Keratinocyte (primary cell): Measurements from ENCODE around the gene SEC14L5. TPM values are rescaled to one million over a fixed set of nuclear protein-coding genes. Genes with fewer than 3 reads are reported as not detected.

Source experiments
- DNase-seq: peaks from one replicate; pipeline ENCODE4 v3.0.0-alpha.2; 2011; ENCODE audit warnings: low read depth, missing footprints, low spot score
- FAIRE-seq: peaks from 2 replicates; lab custom pipeline; 2011; peaks lifted over from hg19 to GRCh38; lab: Jason Lieb, UNC
- H2AFZ ChIP-seq: 2 replicates; pipeline ENCODE4 v1.6.0; 2012; ENCODE audit warnings: low read length, control low read depth, inconsistent platforms; ENCODE audit not compliant: control insufficient read depth
- H3K27ac ChIP-seq: 2 replicates; pipeline ENCODE4 v1.5.1; 2011; ENCODE audit warnings: low read length; ENCODE audit not compliant: control insufficient read depth, insufficient read depth
- H3K27me3 ChIP-seq: 3 replicates; pipeline ENCODE4 v1.6.0; 2011; ENCODE audit warnings: low read length; ENCODE audit not compliant: control insufficient read depth, insufficient read depth; ENCODE audit errors: extremely low read depth
- H3K36me3 ChIP-seq, 2 experiments: 2 replicates in 1 of 2; 3 replicates in 1 of 2; pipeline ENCODE4 v1.5.1; 2011; ENCODE audit warnings: low read length in 2 of 2, mild to moderate bottlenecking in 1 of 2; ENCODE audit not compliant: control insufficient read depth in 2 of 2, insufficient read depth in 2 of 2; ENCODE audit errors: extremely low read depth in 1 of 2
- H3K4me1 ChIP-seq: 3 replicates; pipeline ENCODE4 v1.5.1; 2011; ENCODE audit warnings: low read length; ENCODE audit not compliant: control insufficient read depth, insufficient read depth; ENCODE audit errors: extremely low read depth
- H3K4me2 ChIP-seq: 3 replicates; pipeline ENCODE4 v1.6.0; 2011; ENCODE audit warnings: low read depth, low read length; ENCODE audit not compliant: control insufficient read depth, insufficient read depth; ENCODE audit errors: extremely low read depth
- H3K4me3 ChIP-seq, 3 experiments: fragments of 200-600 bp in 1 of 3; sonication (generic) in 1 of 3; 2 replicates in 2 of 3; 3 replicates in 1 of 3; pipeline ENCODE4 v1.5.1; 2011 to 2016; ENCODE audit warnings: low read length in 3 of 3, mild to moderate bottlenecking in 3 of 3, control low read depth in 2 of 3, inconsistent platforms in 1 of 3, low read depth in 1 of 3, mixed read lengths in 1 of 3, mixed run types in 1 of 3, moderate library complexity in 1 of 3; ENCODE audit not compliant: control insufficient read depth in 2 of 3, insufficient read depth in 2 of 3; ENCODE audit errors: extremely low read depth in 1 of 3
- H3K79me2 ChIP-seq: 2 replicates; pipeline ENCODE4 v1.6.0; 2012; ENCODE audit warnings: low read length; ENCODE audit not compliant: control insufficient read depth, insufficient read depth
- H3K9ac ChIP-seq: 3 replicates; pipeline ENCODE4 v1.6.0; 2011; ENCODE audit warnings: low read length; ENCODE audit not compliant: control insufficient read depth, insufficient read depth; ENCODE audit errors: extremely low read depth
- H3K9me1 ChIP-seq: 3 replicates; pipeline ENCODE4 v1.6.0; 2011; ENCODE audit warnings: low read length; ENCODE audit not compliant: control insufficient read depth, insufficient read depth; ENCODE audit errors: extremely low read depth
- H3K9me3 ChIP-seq: 2 replicates; pipeline ENCODE4 v1.5.1; 2012; ENCODE audit warnings: low read depth, low read length; ENCODE audit not compliant: control insufficient read depth
- H4K20me1 ChIP-seq: 3 replicates; pipeline ENCODE4 v1.6.0; 2011; ENCODE audit warnings: low read length; ENCODE audit not compliant: control insufficient read depth, insufficient read depth; ENCODE audit errors: extremely low read depth
- EZH2 ChIP-seq: IDR thresholded peaks from one replicate; pipeline ENCODE4 v1.6.1; 2012; ENCODE audit warnings: inconsistent platforms, mild to moderate bottlenecking, low read length, moderate library complexity
- dilution Hi-C: fragments of 300-500 bp; cut with MboI; formaldehyde crosslinking; loops from one replicate; pipeline ENCODE4 v1.7.0; 2020; ENCODE audit warnings: low sequenced_read_pairs; ENCODE audit not compliant: extremely low pct_ligation_motif_present
- polyA plus RNA-seq, 5 experiments: library from polyadenylated mRNA; depleted of rRNA in 3 of 5; stranded (reverse) in 3 of 5; stranded (forward) in 1 of 5; unstranded in 1 of 5; fragments of >200 nt; gene quantifications; 1 replicate in 1 of 5; 2 replicates in 3 of 5; 3 replicates in 1 of 5; pipeline versions ENCODE4 v1.2.1 to v1.2.3, GENCODE V29; 2011 to 2012; ENCODE audit warnings: missing spikeins in 2 of 5, low read depth in 1 of 5, low replicate concordance in 1 of 5
- TF ChIP-seq, protein P1 (sequence below), 3 experiments: IDR thresholded peaks in 1 of 3; conservative IDR thresholded peaks in 1 of 3; optimal IDR thresholded peaks in 1 of 3; 2 replicates in 2 of 3; 3 replicates in 1 of 3; pipeline versions ENCODE3 to v1.5.1; 2011; ENCODE audit warnings: low read length in 3 of 3, mild to moderate bottlenecking in 3 of 3, moderate library complexity in 2 of 3, control low read depth in 1 of 3, inconsistent platforms in 1 of 3; ENCODE audit not compliant: insufficient read depth in 2 of 3; ENCODE audit errors: extremely low read depth in 1 of 3

Gene SEC14L5
- polyA plus RNA-seq, 1 donor (not counting 4 experiments of a cell fraction or from before 2014, with no cell fraction given) = 0.08 TPM

DNA sequence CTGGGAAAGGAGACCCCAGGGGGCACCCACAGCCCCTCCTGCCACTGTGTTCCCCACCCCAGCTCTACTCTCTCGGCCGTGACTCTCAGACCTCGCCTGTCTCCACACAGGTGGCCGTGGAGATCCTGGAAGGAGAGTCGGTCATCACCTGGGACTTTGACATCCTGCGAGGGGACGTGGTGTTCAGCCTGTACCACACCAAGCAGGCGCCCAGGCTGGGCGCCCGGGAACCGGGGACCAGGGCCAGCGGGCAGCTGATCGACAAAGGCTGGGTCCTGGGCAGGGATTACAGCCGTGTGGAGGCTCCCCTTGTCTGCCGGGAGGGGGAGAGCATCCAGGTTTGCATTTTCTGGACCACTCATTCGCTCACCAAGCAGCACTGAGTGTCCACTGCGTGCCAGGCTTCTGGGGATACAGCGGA lies 50.2 kb downstream of the SEC14L5 start:
- Histone ChIP-seq H3K4me1 (no peaks in the 10 kb centered on the region), H4K20me1 (no peaks in the 10 kb centered on the region), H3K27me3 (no peaks in the 10 kb centered on the region), H3K4me2 (no peak overlapping the region), H3K9me1 (no peaks in the 10 kb centered on the region), H3K27ac (no peak overlapping the region), H3K4me3 (no peak overlapping the region), H3K9me3 (no peaks in the 10 kb centered on the region), H2AFZ (no peak overlapping the region), H3K36me3 (no peaks in the 10 kb centered on the region), H3K79me2 (no peaks in the 10 kb centered on the region), H3K9ac (no peak overlapping the region)
- no peak for FAIRE-seq
- DNase-seq = no peak
- TF ChIP-seq, protein P1, sequence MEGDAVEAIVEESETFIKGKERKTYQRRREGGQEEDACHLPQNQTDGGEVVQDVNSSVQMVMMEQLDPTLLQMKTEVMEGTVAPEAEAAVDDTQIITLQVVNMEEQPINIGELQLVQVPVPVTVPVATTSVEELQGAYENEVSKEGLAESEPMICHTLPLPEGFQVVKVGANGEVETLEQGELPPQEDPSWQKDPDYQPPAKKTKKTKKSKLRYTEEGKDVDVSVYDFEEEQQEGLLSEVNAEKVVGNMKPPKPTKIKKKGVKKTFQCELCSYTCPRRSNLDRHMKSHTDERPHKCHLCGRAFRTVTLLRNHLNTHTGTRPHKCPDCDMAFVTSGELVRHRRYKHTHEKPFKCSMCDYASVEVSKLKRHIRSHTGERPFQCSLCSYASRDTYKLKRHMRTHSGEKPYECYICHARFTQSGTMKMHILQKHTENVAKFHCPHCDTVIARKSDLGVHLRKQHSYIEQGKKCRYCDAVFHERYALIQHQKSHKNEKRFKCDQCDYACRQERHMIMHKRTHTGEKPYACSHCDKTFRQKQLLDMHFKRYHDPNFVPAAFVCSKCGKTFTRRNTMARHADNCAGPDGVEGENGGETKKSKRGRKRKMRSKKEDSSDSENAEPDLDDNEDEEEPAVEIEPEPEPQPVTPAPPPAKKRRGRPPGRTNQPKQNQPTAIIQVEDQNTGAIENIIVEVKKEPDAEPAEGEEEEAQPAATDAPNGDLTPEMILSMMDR (optimal IDR thresholded peaks at IDR 0.05 in 1 of 3, IDR thresholded peaks at IDR 0.05 in 1 of 3, conservative IDR thresholded peaks at IDR 0.05 in 1 of 3; ENCODE audit: extremely low read depth in 1 of 3, insufficient read depth in 2 of 3, low read length in 3 of 3) = no peak
- TF ChIP-seq EZH2 = no peak
- dilution Hi-C loops = no loop called here

DNA sequence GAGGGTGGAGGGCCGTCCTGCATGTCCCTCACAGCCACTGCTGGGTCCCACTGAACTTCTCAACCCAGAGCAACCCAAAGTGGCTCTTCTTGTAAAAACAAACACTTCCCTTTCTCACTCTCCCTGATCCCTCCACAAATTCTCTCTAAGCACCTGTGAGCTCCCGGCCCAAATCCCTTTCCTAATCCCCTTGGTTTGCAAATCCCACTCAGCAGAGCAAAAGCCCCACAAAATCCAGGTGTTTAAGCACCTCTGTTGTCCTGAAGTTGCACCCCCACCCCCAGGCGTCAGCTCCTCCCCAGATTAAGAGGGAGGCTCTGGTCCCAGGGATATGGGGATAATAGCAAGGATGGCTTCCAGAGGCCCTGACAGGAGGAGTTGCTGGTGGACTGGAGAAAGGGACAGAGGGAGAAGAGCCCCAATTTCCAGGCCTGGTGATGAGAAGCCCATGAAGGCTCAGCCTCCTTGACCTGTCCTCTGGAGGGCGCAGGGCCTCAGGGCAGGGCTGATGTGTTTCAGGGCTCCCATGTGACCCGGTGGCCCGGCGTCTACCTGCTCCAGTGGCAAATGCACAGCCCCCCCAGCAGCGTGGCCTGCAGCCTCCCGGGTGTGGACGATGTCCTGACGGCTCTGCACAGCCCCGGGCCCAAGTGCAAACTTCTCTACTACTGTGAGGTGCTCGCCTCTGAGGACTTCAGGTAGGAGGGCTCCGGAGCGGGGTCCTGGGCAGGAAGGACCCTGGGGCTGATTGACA lies 52.6 kb downstream of the SEC14L5 start:
- FAIRE-seq = no peak
- Histone ChIP-seq H3K27me3 (no peaks in the 10 kb centered on the region), H3K27ac (no peak overlapping the region), H4K20me1 (no peaks in the 10 kb centered on the region), H3K9ac (no peak overlapping the region), H3K9me3 (no peaks in the 10 kb centered on the region), H2AFZ (no peak overlapping the region), H3K4me1 (no peaks in the 10 kb centered on the region), H3K36me3 (no peaks in the 10 kb centered on the region), H3K4me2 (no peak overlapping the region), H3K4me3 (no peak overlapping the region), H3K79me2 (no peaks in the 10 kb centered on the region), H3K9me1 (no peaks in the 10 kb centered on the region)
- TF ChIP-seq EZH2 = no peak
- TF ChIP-seq, protein P1 (optimal IDR thresholded peaks at IDR 0.05 in 1 of 3, IDR thresholded peaks at IDR 0.05 in 1 of 3, conservative IDR thresholded peaks at IDR 0.05 in 1 of 3; ENCODE audit: extremely low read depth in 1 of 3, insufficient read depth in 2 of 3, low read length in 3 of 3) = no peak
- dilution Hi-C loops = no loop called here
- DNase-seq = no peak
